ENCODE measurements around the gene OR2T27. TPM values are rescaled to one million over a fixed set of nuclear protein-coding genes. Genes with fewer than 3 reads are reported as not detected.
A peak's percentile ranks its signal among the peaks of the same experiment; 100 is the strongest.

The OR2T27 gene
- total and polyA plus RNA-seq, 2 experiments from 2014 or later: not detected

DNA sequence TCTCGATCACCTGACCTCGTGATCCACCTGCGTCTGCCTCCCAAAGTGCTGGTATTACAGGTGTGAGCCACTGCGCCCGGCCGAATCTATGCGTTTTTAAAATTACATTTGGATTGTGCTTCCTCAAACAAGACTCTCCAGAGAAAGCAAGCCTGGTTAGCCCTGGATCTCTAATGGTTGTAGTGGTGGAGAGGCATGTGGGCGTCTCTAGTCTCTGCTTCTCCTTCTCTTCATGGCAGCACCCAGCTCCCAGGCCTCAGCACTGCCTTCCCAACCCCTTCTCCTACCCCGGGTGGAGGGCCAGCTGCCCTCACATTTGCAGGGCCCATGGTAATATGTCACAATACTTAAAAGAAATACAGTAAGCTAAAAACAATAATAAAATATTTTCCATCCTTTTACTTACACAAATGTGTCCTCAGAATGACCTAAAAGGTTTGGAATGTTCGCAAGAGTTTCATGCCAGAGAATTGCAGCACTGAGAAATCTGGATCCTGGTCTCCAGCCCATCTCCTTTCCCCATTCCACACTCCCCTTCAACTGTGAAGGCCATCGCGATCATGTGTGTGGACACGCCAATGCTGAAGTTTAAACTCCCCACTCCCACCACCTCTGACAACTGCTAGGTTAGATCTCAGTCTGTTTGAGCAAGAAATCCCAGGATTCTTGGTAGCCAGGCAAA, 40.3 kb upstream of the OR2T27 start:
- Histone ChIP-seq H3K36me3 (ENCODE audit: low read depth) (no peaks in the 10 kb centered on the region), H3K9me2 (ENCODE audit: insufficient read depth) (no peaks in the 10 kb centered on the region), H3K4me3 (no peak overlapping the region), H3K27ac (no peak overlapping the region), H3K9ac (no peak overlapping the region), H3K79me2 (ENCODE audit: insufficient read depth) (no peaks in the 10 kb centered on the region), H3K9me3 (ENCODE audit: low read depth) (no peaks in the 10 kb centered on the region), H3K4me2 (ENCODE audit: unreplicated experiment) (no peak overlapping the region), H4K20me1 (ENCODE audit: insufficient read depth) (no peaks in the 10 kb centered on the region), H2AFZ (no peak overlapping the region), H3K4me1 (ENCODE audit: insufficient read depth) (no peaks in the 10 kb centered on the region), H3K27me3 (replicated peaks; ENCODE audit: insufficient read depth) (no peaks in the 10 kb centered on the region), H3F3A (ENCODE audit: insufficient read depth) (no peaks in the 10 kb centered on the region)
- TF ChIP-seq EZH2 (IDR thresholded peaks at IDR 0.05; ENCODE audit: insufficient read depth, poor library complexity, severe bottlenecking) (no peak), EZH2phosphoT487 (IDR thresholded peaks at IDR 0.05; ENCODE audit: insufficient read depth, low read depth) (no peak)
- WGBS, 2 experiments (ENCODE audit: low coverage in 1 of 2, low lambda C conversion rate in 2 of 2, missing lambda C conversion rate in 2 of 2): 40 to 42% methylated on average over 13 of the region's 13 CpGs
- in situ Hi-C loops (cut with MboI): no loop called here
- peak; percentile 49 for DNase-seq

- no peak overlapping the region for H3K9ac ChIP-seq
- H3K4me3 ChIP-seq: no peak overlapping the region
- no peaks in the 10 kb centered on the region for H3K79me2 ChIP-seq (ENCODE audit: insufficient read depth)
- H3K9me2 ChIP-seq (ENCODE audit: insufficient read depth): no peaks in the 10 kb centered on the region
- H4K20me1 ChIP-seq (ENCODE audit: insufficient read depth): no peaks in the 10 kb centered on the region
- H3K27ac ChIP-seq: no peak overlapping the region
- H3K27me3 ChIP-seq (replicated peaks; ENCODE audit: insufficient read depth): no peaks in the 10 kb centered on the region
- H2AFZ ChIP-seq: no peak overlapping the region
- H3K9me3 ChIP-seq (ENCODE audit: low read depth): no peaks in the 10 kb centered on the region
- H3K4me2 ChIP-seq (ENCODE audit: unreplicated experiment): no peak overlapping the region
- no peak for TF ChIP-seq EZH2phosphoT487 (IDR thresholded peaks at IDR 0.05; ENCODE audit: insufficient read depth, low read depth)
- no peak for TF ChIP-seq EZH2 (IDR thresholded peaks at IDR 0.05; ENCODE audit: insufficient read depth, poor library complexity, severe bottlenecking)
- H3K4me1 ChIP-seq (ENCODE audit: insufficient read depth): no peaks in the 10 kb centered on the region
- H3K36me3 ChIP-seq (ENCODE audit: low read depth): no peaks in the 10 kb centered on the region
- in situ Hi-C loops (cut with MboI): no loop called here
- no peaks in the 10 kb centered on the region for H3F3A ChIP-seq (ENCODE audit: insufficient read depth)
- 57 to 59% methylated on average over 32 to 51 of the region's 51 CpGs for WGBS, 2 experiments (ENCODE audit: low coverage in 1 of 2, low lambda C conversion rate in 2 of 2, missing lambda C conversion rate in 2 of 2)
- no peak for DNase-seq
Observed at GRCh38 chr1:248691567-248692155, 36.3 kb upstream of the OR2T27 start.

- Histone ChIP-seq H3K27ac (no peak overlapping the region), H4K20me1 (ENCODE audit: insufficient read depth) (no peaks in the 10 kb centered on the region), H2AFZ (no peak overlapping the region), H3F3A (ENCODE audit: insufficient read depth) (no peaks in the 10 kb centered on the region), H3K36me3 (ENCODE audit: low read depth) (no peaks in the 10 kb centered on the region), H3K4me2 (ENCODE audit: unreplicated experiment) (no peak overlapping the region), H3K9me2 (ENCODE audit: insufficient read depth) (no peaks in the 10 kb centered on the region), H3K9me3 (ENCODE audit: low read depth) (no peaks in the 10 kb centered on the region), H3K79me2 (ENCODE audit: insufficient read depth) (no peaks in the 10 kb centered on the region), H3K4me3 (no peak overlapping the region), H3K9ac (no peak overlapping the region), H3K27me3 (replicated peaks; ENCODE audit: insufficient read depth) (no peaks in the 10 kb centered on the region), H3K4me1 (ENCODE audit: insufficient read depth) (no peaks in the 10 kb centered on the region)
- in situ Hi-C loops (cut with MboI): no loop called here
- no peak for DNase-seq
- TF ChIP-seq EZH2 (IDR thresholded peaks at IDR 0.05; ENCODE audit: insufficient read depth, poor library complexity, severe bottlenecking): no peak
- WGBS, 2 experiments (ENCODE audit: low coverage in 1 of 2, low lambda C conversion rate in 2 of 2, missing lambda C conversion rate in 2 of 2): 27 to 37% methylated on average over 4 of the region's 4 CpGs
Observed at GRCh38 chr1:248688527-248689298, 33.4 kb upstream of the OR2T27 start.

GRCh38 chr1:248686815-248687214, 31.5 kb upstream of the OR2T27 start:
- Histone ChIP-seq H2AFZ (no peak overlapping the region), H3K9me3 (ENCODE audit: low read depth) (no peaks in the 10 kb centered on the region), H3K9ac (no peak overlapping the region), H3K36me3 (ENCODE audit: low read depth) (no peaks in the 10 kb centered on the region), H3K79me2 (ENCODE audit: insufficient read depth) (no peaks in the 10 kb centered on the region), H3K27ac (no peak overlapping the region), H4K20me1 (ENCODE audit: insufficient read depth) (no peaks in the 10 kb centered on the region), H3K4me1 (ENCODE audit: insufficient read depth) (no peaks in the 10 kb centered on the region), H3K9me2 (ENCODE audit: insufficient read depth) (no peaks in the 10 kb centered on the region), H3K27me3 (replicated peaks; ENCODE audit: insufficient read depth) (no peaks in the 10 kb centered on the region), H3K4me2 (ENCODE audit: unreplicated experiment) (no peak overlapping the region), H3K4me3 (no peak overlapping the region), H3F3A (ENCODE audit: insufficient read depth) (no peaks in the 10 kb centered on the region)
- WGBS, 2 experiments (ENCODE audit: low coverage in 1 of 2, low lambda C conversion rate in 2 of 2, missing lambda C conversion rate in 2 of 2): 11 to 20% methylated on average over 3 of the region's 3 CpGs
- DNase-seq: no peak
- in situ Hi-C loops (cut with MboI): no loop called here
- TF ChIP-seq EZH2phosphoT487 (IDR thresholded peaks at IDR 0.05; ENCODE audit: insufficient read depth, low read depth): no peak
- TF ChIP-seq EZH2 (IDR thresholded peaks at IDR 0.05; ENCODE audit: insufficient read depth, poor library complexity, severe bottlenecking): no peak
